ENCODE results near the gene ZMAT3.
"Not testable (repeated sequence)": the region's sequence is repeated elsewhere in the genome, so short reads cannot be mapped to it uniquely, and the experiment has no call there.

ZMAT3 gene, protein sequence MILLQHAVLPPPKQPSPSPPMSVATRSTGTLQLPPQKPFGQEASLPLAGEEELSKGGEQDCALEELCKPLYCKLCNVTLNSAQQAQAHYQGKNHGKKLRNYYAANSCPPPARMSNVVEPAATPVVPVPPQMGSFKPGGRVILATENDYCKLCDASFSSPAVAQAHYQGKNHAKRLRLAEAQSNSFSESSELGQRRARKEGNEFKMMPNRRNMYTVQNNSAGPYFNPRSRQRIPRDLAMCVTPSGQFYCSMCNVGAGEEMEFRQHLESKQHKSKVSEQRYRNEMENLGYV

DNA sequence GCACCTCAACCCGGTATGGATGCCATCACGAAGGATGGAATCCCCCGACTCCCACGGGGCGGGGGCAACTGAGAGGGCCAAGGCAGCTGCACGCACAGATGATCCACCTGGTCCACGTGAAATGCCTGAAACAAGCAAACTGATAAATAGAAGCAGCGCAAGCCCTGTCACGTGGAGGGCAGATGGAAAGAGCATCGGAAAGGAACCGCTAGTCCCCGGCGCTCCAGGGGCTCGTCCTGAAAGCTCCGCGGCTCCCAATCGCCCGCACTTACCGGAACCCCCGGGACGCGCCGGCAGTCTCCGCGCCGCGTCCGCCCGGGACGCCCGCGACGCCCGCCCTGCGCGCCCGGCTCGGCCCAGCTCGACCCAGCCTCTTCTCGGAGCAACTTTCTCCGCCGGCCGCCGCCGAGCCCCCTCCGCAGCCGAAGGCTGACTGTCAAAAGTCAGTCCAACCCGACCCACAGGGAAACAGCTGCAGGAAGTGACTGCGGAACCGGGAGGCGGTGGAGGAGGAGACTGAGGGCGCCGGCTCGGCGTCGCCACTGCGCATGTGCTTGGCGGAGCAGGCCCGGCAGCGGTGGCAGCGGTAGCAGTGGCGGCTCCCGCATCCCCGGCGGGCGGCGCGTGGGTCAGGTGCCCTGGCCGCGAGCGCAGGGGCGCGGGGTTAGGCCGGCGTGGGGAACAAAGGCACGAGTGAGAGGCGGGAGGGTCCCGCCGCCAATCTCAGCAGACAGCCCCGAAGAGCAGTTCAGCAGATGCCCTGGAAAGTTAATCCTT, at the start of gene ZMAT3:
ZMAT3 (minus strand) TSS at position 487 of the 777 bp plus-strand sequence. CDS start 4,057 bp downstream, outside the sequence.
- peak; percentile 85 for DNase-seq

DNA sequence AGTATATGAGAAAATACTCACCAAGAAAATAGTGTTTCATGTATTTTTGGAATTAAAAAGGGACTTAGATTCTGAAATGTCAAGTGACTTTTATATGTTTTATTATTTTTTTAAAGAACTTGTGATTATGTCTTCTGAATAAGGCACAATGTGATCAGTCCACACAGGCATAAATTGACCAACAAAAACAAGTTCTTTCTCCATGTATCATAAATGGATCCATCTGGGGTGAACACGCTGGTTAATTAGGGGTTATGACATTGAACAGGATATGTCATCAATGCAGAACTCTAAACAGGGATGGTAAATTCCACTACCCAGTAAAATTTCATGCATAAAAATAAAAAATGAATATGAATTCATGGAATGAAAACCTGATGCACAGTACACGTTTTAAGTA, 45.2 kb upstream of the ZMAT3 start:
- no peak for DNase-seq

DNA sequence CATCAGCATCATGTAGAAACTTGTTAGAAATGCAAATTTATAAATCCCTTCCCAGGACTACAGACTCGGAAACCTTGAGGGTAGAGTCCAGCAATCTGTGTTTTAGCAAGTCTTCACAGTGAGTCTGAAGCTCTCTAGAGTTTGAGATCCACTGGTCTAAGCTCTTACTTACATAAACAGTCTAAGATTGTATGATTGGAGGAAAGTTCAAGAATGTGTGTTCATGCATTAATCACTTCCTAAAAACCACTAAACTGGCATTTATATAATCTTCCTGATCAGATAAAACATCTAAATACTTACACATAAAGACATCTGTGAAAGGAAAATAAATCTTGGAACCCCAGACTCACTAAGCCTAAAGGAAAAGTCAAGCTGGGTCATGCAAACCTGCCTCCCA, 43.8 kb upstream of the ZMAT3 start:
- not testable (repeated sequence) for DNase-seq

DNA sequence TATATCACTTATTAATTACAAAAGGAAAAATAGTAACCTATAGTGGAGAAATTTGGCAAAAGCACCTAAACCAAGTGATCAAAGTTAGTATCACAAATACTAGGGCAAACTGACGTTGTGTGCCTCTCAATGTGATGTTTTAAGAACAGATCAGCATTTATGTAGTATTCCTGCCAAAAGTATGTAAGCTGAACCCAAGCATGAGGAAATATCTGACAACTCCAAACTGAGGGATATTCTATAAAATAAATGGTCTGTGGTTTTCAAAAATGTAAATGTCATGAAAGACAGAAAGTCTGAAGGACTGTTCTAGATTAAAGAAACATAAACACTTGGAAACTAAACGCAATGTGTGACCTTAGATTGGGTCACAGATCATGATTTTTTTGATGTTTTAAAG, 42.3 kb upstream of the ZMAT3 start:
- no peak for DNase-seq

DNA sequence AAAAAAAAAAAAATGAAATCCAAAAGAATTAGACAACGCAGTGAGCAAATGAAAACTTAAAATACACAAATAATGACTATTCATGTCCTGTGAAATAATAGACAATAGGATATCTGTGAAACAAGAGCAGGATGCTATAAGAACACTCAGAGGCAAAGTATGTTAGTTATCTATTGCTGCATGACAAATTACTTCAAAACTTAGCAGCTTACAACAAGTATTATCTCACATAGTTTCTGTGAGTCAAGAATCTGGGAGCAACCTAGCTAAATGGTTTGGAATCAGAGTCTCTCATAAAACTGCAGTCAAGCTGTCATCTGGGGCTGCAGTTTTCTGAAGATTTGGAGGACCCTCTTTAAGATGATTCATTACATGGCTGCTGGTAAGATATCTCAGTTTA, 36.5 kb upstream of the ZMAT3 start:
- no peak for DNase-seq

DNA sequence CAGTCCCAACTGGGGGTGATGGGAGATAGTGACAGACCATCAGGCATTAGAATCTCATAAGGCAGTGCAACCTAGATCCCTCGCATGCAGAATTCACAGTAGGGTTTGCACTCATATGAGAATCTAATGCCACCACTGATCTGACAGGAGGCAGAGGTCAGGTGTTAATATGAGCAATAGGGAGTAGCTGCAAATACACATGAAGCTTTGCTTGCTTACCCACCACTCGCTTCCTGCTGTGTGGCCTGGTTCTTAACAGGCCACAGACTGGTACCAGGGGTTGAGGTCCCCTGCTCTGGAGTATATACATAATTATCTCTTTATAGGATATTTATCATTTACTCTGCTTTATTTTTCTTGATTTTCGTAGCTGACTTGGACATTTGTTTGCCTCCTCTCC, 36.0 kb upstream of the ZMAT3 start:
- no peak for DNase-seq

DNA sequence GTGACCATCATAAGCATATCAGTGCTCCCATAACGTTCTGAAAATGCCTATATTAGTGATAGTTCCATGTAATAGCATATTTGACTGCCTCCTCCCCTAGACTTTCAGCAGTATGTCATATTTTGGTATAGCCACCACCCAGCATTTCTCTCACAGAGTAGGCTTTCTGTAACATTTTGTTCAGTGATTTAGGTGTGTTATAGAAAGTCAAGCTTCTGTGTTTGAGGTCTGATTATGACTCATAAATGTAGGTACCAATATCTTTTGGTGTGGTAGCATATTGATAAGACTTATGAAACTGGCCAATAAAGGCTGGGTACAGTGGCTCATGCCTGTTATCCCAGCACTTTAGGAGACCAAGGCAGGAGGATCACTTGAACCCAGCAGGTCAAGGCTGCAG, 34.3 kb upstream of the ZMAT3 start:
- DNase-seq = no peak

DNA sequence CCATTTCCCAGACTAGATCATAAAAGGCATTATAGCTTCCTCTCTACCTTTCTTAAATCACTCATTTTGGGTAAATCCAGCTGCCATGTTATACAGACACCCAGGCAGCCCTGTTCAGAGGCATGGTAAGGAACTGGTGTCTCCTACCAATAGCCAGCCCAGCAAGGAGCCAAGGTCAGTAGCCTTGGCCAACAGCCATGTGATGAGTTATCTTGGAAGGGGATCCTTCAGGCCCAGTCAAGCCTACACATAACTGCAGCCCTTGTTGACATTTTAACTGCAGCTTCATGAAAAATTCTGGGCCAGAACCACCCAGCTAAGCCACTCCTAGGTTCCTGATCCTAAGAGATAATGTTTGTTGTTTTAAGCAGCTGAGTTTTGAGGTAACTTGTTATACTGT, 29.0 kb upstream of the ZMAT3 start:
- no peak for DNase-seq

DNA sequence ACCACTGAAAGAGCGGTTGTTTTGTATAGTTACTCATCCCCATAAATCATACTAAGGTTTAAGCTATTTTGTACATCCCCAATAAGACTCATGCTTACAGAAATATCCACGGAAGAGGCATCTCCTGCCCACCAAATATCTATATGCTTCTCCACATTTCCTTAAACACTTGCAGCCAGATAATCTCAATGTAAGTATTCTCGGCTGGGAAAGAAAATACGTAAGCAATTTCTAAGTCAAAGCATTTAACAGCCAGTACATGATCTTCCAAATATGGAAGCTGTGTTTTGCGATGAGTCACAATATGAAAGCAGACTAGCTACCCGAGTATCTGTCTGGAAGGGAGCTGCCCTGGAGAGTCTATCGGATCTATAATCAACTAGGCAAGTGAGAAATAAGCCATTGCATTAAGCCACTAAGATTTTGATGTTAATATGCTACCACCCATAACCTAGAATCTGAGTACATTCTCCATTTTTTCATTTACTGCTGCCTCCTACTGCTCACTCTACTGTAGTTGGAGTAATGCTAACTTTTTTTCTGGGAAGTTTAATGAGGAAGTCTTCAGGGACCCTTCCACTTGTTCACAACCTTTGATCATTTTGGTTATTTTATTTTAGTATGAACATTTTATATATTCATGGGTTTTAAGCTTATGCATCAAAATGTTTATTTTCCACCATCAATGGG, 26.9 kb upstream of the ZMAT3 start:
- DNase-seq = no peak

DNA sequence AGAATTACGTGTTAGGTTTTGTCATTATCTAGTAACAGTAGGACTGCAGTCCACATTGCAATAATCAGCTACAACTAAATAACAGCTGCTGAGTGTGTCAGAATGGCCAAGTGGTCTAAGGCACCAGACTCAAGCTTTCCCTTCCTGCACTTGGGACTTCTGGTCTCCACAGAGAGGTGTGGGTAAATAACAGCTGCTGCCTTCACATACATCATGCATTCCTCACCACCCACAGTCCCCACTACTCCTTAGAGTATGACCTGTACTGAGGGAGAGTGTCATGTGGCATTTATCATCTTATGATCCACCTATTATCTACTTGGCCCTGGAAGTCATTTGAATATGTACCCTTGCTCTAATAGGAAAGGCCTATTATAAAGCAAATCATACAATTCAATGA, 22.2 kb upstream of the ZMAT3 start:
- DNase-seq = no peak

DNA sequence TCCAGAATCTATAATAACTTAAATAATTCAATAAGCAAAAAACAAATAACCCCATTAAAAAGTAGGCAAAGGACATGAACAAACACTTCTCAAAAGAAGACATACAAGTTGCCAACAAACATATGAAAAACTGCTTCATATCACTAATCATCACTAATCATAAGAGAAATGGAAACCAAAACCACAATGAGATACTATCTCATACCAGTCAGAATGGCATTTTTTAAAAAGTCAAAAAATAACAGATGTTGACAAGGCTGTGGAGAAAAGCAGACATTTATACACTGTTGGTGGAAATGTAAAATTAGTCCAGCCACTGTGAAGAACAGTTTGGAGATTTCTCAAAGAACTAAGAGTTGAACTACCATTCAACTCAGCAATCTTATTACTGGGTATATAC, 19.5 kb upstream of the ZMAT3 start:
- no peak for DNase-seq

DNA sequence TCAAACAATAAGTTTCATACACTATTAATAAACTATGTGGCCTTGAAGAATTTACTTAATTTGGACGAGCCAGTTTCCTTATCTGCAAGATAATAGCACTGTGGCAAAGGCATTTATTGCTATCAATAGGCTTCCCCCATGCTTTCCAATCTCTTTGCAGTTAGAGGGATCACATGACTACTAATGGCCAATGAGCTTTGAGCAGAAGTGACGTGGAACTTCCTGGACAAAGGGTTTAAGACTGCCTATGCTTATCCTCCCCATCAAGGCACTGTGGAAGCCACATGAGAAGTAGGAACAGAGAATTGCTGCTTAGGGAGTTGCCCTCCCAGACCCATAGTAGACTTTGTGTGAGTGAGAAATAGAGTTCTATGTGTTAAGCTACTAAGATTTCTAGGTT, 16.7 kb upstream of the ZMAT3 start:
- DNase-seq = no peak

DNA sequence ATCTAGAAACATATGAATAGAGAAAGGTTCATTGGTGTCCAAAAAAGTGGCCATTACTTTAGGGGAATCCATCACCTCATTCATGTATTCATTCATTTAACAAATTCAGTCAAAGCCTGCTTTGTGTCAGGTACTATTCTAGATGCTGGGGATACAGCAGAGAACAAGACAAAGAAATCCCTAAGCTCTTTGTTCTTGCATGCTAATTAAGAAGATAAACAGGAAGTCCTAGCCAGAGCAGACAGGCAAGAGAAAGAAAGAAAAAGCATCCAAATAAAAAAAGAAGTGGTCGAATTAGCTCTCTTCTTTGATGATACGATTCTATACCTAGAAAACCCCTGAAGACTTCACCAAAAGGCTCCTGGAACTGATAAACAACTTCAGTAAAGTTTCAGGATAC, 12.4 kb upstream of the ZMAT3 start:
- DNase-seq = no peak

DNA sequence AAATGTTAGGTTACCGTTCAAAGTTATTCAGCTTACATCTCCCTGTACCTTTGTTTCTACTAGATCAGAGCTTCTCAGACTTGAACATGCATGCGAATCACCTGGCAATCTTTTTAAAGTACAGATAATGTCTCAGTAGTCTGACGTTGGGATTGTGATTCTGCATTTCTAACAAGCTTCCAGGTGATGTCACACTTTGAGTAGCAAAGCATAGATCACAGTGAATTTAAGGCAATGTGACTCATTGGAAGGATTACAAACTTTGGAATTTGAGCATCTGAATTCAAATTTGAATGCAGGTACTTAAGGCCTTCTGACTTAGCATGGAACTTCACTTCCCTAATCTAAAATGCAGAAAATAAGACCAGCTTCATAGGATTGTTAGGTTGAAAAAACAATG, 10.8 kb upstream of the ZMAT3 start:
- no peak for DNase-seq

DNA sequence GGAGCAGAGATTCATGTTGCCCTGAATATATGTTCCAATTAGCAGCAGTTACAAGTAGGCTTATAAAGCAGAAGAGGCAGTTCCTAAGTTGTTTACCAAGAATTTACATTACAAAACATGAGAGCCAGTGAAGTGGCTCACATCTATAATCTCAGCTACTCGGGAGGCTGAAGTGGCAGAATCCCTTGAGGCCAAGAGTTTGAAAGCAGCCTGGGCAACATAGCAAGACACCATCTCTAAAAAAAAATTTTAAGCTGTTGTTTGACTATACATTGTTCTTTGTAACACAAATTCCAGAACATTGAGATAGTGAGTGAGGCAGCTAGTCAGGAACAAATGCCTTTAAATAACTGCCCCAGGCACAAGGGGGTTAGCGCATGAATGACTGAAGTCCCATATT, 10.3 kb upstream of the ZMAT3 start:
- DNase-seq = no peak

DNA sequence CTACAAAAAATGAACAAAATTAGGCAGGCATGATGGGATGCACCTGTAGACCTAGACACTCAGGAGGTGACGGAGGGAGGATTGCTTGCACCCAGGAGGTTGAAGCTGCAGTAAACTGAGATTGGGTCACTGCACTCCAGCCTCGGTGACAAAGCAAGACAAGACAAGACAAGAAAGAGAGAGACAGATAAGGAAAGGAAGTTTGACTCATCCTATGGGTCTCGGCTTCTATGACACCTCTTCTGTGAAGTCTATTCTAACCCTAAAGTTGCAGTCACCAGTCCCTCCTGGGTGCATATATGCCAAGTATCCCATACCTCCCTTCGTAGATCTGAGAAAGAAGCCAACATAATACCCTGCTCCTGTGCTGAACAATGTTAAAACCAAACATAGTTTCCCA, 7.9 kb upstream of the ZMAT3 start:
- no peak for DNase-seq

DNA sequence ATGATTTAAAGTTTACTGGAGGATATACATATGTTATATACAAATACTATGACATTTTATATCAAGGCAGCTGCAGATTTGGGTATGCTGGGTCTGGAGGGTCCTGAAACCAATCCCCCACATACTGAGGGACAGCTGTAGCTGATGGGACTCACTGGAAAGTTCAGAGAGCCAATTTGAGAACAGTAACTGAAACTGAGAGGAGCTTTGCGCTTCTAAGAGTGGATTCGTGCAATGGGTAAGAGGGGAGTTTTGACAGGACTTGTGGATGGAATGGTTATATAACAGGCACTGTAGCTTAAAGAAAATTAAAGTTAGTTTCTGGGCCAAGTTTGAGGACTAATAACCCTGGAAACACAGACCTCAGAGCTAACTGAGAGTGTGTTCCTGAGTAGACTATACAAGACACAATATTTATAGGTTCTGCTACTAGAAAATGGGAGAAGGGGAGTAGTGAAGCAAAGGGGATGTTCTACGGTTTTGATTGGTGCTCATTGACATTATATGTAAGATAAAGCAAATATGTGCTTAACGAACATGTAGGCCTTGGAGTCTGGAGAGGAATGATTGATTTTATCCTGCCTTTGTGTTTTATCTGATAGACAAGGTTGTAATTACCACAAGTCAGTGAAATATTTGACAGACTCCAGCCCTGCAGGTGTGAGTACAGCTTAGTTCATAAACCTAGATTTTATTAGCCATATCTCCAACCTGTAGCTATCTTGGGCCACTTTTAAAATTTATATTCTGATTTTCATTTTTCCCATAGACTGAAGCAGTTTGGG, 4.8 kb upstream of the ZMAT3 start:
- DNase-seq = no peak

DNA sequence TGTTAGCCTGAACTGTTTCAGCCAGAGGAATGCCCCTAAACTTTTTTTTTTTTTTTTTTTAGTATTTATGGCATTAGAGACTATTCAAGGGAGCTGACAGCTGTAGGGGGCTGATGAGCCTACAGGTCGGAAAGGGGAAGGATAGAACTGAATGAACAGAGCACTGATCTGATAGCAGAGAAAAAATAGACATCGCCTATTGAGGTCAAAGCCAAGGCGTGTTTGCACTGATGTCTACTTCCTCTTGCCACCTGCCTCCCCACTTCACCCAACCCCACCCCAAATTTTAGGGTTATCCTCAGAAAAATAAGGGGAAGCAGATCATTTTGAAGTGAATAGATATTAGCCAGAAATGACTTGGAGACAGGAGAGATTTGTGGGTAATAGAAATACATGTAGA, 3.0 kb upstream of the ZMAT3 start:
- no peak for DNase-seq

DNA sequence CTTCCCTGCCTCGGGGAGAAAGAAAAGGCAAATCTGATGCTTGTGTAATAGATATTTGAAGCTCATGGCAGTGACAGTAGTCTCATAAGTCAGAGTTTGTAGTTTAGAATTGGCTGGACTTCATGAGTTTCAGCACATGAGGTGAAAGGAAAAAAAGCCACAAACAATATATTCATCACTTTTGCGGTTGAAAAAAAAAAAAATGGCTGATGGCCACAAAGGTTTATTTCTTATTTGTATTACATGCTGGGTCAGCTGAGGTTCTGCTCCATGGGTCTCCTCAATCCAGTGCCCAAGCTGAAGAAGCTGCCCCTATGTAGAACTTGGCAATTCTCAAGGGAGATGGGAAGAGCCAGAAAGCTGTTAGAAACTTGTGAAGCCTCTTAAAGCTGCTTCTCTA, 2.2 kb upstream of the ZMAT3 start:
- DNase-seq = no peak

DNA sequence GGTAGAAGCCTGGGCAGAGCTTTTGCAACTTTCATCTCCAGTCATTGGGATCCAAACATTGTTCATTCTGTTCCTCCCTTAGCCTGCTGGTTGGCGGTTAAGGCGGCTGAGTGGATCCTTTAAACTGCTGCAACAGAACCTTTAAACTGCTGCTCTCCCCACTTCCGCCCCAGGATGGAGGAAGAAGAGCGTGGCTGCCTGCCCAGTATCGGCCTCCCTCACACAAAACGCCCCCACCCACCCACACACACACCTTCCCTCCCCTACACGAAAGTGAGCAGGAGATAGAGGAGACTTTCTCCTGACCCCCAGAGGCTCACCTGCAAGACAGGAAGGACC, 460 bp upstream of the ZMAT3 start:
- DNase-seq = peak; percentile 50

DNA sequence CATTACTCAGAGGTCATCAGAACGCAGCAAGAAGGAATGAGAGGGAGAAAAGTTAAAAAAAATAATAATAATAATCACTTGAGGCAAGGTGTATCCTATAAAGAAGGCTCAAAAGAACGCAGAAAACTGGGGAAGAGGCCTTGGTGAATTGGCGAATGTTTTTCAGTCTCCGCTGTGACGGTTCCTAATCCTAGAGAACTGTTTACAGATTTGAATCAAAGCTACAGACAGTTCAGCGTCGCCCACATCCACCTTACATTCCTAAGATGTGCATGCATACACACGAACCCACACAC, 634 bp downstream of the ZMAT3 start:
- no peak for DNase-seq

DNA sequence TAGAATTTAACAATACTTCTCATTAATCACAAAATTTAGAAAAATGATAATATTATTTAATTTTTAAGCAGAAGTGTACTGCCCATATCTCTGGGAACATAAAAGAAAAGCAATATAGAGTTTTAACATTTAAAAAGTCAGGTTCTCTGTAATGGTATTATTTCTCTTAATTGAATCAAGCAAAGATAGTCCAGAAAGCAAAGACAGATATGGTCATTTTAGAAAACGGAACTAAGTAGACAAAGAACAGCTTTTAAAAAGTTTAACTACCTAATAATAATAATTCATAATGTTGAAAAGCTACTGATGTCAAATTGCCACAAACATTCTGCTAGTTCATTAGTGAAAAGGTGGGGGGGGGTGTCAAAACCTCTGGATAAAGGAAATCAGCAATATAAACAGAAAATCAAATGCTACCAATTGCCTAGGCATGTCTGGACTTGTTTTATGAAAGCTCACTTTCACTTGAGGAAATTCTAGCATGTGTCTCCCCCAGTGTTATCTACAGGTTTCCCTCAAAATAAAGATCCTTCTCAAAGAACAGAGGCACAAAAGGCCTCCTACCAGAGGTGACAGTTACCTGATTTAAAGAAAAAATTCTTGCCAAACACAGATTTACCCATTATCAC, 1.7 kb downstream of the ZMAT3 start:
- no peak for DNase-seq

All from midbrain (tissue), 1 donor.